NK-92 (cell line): ENCODE data around the gene CALR.
"Not testable (repeated sequence)": the region's sequence is repeated elsewhere in the genome, so short reads cannot be mapped to it uniquely, and the experiment has no call there.

ENCODE experiments used
- DNase-seq: peaks from one replicate; lab custom pipeline; 2025; ENCODE audit not compliant: unreplicated experiment; lab: John Stamatoyannopoulos, UW

CALR gene

DNA sequence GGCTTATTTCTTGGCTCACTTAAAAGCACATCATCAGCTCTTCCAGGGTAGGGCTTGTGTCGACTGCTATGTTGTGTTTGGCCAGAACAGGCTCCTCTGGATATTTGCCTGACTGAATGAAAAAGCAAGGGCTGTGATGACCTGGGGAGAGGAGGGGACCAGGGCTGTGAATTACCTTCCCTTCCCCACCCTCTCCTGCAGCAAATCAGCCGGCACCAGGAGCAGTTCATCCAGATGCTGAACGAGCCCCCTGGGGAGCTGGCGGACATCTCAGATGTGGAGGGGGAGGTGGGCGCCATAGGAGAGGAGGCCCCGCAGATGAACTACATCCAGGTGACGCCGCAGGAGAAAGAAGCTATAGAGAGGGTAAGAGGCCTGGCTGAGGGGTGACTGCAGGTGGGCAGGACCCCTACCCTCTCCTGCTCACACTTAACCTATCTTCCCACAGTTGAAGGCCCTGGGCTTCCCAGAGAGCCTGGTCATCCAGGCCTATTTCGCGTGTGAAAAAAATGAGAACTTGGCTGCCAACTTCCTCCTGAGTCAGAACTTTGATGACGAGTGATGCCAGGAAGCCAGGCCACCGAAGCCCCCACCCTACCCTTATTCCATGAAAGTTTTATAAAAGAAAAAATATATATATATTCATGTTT is 14.2 kb downstream of the CALR start:
- DNase-seq, result no peak

GRCh38 chr19:12953138-12953798 is 14.9 kb downstream of the CALR start:
- no peak for DNase-seq

GRCh38 chr19:12953799-12954611 is 15.6 kb downstream of the CALR start:
- DNase-seq, result no peak

GRCh38 chr19:12954612-12954962 is 16.2 kb downstream of the CALR start:
- no peak for DNase-seq

- DNase-seq, result not testable (repeated sequence)
Measured at GRCh38 chr19:12955575-12955974, 17.2 kb downstream of the CALR start.

DNA sequence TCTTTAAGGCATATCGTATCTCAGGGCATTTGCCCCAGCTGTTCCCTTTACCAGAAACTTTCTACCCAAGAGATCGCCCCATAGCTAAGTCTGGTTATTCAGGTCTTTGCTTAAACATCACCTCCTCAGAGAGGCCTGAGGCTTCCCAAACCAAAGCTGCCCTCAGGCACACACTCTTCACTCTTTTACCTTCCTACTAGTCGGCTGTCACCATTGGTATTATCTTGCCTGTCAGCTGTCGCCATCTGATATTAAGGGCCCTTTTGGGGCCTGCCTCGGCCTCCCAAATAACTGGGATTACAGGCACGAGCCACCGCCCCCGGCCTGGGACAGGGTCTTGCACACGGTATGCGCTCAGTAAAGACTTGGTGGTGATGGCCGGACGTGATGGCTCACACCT is 17.6 kb downstream of the CALR start:
- DNase-seq, result no peak

DNA sequence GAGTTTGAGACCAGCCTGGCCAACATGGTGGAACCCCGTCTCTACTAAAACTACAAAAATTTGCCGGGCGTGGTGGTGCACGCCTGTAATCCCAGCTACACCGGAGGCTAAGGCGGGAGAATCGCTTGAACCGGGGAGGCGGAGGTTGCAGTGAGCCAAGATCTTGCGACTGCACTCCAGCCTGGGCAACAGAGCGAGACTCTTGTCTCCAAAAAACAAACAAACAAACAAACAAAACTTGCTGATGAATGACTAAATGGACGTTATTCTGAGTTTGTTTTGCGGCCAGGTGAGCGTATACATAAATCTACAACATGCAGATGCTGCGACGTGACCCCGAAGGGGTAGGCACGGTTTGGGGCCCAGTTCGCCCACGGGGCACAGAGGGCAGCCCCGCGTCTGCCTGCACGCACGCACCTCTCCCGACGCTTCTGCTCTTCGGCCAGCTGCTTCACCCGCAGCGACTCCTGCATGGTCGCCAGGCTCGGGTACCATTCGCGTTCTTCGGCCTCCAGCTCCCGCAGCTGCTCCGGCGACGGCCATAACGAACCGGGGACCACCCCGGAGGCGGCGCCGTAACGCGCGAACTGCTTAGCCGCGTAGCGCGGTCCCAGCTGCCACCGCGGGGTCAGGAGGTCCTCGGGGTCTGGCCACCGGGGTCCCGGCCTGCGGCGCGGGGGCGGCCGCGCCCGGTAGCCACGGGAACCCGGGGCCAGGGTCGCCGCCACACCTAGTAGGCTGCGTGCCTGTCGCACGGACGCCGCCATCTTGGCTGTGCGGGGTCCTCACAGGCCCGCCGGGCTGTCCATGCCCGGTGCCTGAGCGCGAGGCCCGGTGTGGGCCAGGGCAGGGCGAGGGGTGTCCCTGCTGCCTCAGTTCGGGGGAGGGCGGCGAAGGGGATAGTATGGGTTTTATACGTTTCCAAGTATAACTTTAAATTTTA is 18.3 kb downstream of the CALR start, which contains the start of gene GADD45GIP1:
GADD45GIP1 (minus strand) TSS at position 778 of the 943 bp plus-strand sequence; CDS start at position 767, 11 bp downstream.
- no peak for DNase-seq

GRCh38 chr19:12957389-12957952 is 19.1 kb downstream of the CALR start:
- DNase-seq, result not testable (repeated sequence)

- DNase-seq, result no peak
Measured at GRCh38 chr19:12959481-12959880, 21.1 kb downstream of the CALR start.

GRCh38 chr19:12965017-12965811 is 26.8 kb downstream of the CALR start:
- DNase-seq, result no peak

GRCh38 chr19:12965812-12966135 is 27.4 kb downstream of the CALR start:
- no peak for DNase-seq

GRCh38 chr19:12967907-12968306 is 29.5 kb downstream of the CALR start:
- no peak for DNase-seq

DNA sequence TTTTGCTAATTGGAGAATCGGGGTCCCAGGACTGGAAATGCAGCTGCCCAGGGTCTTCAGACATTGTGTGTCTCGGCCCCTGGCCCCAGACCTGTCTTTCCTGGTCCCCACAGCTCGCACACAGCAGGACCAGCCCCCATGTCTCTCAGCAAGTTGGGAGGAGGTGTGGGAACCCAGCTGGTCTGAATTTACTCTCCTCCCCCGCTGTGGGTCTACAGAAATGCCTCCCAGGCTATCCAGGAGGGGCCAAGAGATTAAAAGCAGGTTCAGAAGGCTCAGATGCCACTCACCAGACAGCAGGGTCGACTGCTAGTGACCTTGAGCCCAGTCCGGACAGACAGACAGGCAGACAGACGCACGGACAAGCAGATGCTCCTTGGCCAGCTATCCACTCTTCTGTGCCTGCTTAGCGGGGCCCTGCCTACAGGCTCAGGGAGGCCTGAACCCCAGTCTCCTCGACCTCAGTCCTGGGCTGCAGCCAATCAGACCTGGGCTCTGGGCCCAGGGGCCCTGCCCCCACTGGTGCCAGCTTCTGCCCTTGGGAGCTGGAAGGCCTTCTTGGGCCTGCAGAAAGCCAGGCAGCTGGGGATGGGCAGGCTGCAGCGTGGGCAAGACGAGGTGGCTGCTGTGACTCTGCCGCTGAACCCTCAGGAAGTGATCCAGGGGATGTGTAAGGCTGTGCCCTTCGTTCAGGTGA is 31.0 kb downstream of the CALR start, which contains the start of gene DAND5:
DAND5 (plus strand) TSS at position 285 of the 697 bp plus-strand sequence; CDS start at position 370, 85 bp downstream.
- no peak for DNase-seq

DNA sequence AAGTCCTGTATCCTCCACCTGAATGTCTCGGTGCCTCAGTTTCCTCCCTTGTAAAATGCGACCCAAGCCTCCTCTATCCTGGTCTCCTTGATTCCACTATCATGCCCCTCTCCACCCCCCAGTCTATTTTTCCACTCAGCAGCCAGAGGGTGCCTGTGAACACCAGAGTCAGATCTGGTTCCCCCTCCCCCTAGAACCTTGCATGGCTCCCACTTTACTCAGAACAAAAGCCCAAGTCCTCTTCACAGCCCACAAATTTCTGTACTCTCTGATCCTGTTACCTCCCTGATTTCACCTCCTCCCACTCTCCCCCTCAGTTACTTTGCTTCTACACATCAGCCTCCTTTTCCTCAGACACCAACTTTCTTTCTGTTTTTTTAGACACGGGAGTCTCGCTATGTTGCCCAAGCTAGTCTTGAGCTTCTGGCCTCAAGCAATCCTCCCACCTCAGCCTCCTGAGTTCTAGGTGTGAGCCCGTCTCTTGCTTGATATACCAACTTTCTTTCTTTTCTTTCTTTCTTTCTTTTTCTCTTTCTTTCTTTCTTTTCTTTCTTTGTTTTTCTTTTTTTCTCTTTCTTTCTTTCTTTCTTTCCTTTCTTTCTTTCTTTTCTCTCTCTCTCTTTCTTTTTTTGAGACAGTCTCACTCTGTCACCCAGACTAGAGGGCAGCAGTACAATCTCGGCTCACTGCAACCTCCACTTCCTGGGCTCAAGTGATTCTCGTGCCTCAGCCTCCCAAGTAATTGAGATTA is 31.8 kb downstream of the CALR start:
- no peak for DNase-seq

DNA sequence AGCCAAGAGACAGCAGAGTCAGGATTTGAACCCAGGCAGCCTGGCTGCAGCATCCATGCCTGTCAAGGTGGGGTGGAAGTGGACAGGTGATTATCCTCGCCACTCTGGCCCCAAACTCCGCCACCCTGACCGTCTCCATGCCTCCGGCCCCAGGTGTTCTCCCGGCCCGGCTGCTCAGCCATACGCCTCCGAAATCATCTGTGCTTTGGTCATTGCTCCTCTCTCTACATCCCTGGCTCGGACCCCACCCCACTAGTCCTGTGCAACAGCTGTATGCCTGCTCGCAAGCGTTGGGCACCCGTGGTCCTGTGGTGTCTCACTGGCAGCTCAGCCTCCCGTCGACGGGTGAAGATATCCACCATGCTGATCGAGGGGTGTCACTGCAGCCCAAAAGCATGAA is 34.8 kb downstream of the CALR start:
- no peak for DNase-seq

DNA sequence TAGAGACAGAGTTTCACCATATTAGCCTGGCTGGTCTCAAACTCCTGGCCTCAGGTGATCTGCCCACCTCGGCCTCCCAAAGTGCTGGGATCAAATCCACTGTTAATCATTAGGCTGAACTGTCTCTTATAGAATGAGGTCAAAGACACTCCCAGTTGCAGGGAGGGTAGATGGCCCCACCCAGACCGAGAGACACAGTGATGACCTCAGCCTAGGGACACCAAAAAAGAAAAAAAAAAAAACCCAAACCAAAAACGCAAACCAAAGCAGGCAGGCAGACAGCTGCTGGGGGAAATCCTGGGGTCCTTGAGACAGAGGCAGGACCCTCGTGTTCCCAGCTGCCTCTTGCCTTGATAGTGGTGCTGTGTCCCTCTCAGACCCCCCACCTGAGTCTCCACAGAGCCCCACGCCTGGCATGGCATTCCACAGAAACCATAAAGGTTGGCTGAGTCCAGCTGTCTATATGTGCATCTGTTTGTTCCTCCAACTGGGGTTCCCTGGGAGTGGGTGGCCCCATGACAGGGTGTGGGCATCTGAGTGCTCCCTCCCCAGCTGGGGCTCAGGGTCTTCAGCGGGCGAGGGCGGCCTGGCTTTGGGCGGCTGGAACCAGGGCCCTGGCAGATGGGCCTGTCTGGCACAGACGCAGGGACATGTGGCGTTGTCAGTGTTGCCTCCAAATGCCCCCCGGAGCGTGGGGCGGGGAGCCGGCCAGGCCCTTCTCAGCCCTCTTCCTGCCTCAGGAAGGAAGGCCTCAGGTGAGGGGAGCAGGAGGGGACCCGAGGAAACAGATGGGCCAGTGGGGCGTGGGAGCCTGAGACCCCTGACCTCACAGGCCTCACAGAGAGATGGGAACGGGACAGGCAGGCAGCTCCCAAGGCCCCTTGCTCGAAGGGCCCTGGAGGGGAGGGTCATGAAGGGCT is 36.2 kb downstream of the CALR start:
- no peak for DNase-seq

GRCh38 chr19:12975221-12975741 is 36.9 kb downstream of the CALR start:
- DNase-seq, result no peak
